ENCODE results near the gene AP4E1. TPM values are rescaled to one million over a fixed set of nuclear protein-coding genes. Genes with fewer than 3 reads are reported as not detected.

Gene AP4E1
- 18.0 and 19.4 TPM in 2 replicates for total RNA-seq

DNA sequence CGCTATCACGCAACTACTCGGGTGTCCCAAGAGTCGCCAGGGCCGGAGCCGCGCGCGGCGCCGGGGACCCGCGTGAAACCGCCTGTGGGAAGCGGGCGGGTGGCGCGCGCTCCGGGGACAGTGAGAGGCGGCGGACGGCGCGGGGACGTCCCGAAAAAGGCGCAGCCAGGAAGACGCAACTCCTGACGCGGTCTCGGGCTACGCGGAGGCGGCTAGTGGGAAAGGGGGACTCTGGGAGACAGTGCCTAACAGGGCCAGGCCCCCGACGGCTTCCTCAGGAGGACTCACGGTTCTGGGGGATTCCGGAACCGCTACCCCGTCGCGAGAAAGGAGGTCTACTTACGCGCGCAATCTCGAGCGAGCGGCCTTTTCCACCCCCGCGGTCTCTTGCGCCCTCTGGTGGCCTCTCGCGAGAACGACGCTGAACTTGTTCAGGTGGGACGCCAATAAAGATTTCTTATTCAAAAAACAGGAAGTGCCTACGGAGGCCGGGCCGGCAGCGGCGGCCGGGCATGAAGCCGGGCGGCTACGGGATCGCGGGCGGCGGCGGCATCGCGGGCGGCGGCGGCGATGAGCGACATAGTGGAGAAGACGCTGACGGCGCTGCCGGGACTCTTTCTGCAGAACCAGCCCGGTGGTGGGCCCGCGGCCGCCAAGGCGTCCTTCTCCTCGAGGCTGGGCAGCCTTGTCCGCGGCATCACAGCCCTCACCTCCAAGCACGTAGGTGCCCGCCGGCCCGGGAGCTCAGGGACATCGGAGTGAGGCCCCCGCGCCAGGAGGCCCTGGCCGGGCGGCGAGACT, at the start of gene AP4E1:
Gene AP4E1 (plus strand): TSS at position 475 of the 801 bp plus-strand sequence. CDS start 96 bp downstream, at position 571.

Other genes starting within 250 kb of the AP4E1 start
- gene TRPM7, start 221.9 kb upstream of the AP4E1 start, total RNA-seq: 70.8 and 93.0 TPM in 2 replicates
- gene SPPL2A, start 143.0 kb upstream of the AP4E1 start, total RNA-seq: 108 and 111 TPM in 2 replicates
- gene TNFAIP8L3, start 186.2 kb downstream of the AP4E1 start, total RNA-seq: 8.6 and 13.0 TPM in 2 replicates

Measured in uterine smooth muscle cell (primary cell).